HEK293 (cell line): ENCODE measurements around the gene PCDHGA5.

Experiments used
- CTCF ChIP-seq: fragments of 450-650 bp; formaldehyde crosslinking; IDR thresholded peaks from 2 replicates; pipeline ENCODE4 v1.5.1; 2016; ENCODE audit warnings: missing biosample characterization, missing genetic modification characterization
- MZF1 ChIP-seq: fragments of 450-650 bp; formaldehyde crosslinking; IDR thresholded peaks from 2 replicates; pipeline ENCODE4 v1.5.1; 2017; ENCODE audit warnings: missing biosample characterization, missing genetic modification characterization, borderline replicate concordance
- RBAK ChIP-seq: fragments of 450-650 bp; formaldehyde crosslinking; IDR thresholded peaks from 2 replicates; pipeline ENCODE4 v1.5.1; 2016; ENCODE audit warnings: missing biosample characterization, missing genetic modification characterization
- REST ChIP-seq: fragments of 450-650 bp; formaldehyde crosslinking; IDR thresholded peaks from 2 replicates; pipeline ENCODE4 v1.5.1; 2016; ENCODE audit warnings: missing biosample characterization, missing genetic modification characterization
- YY1 ChIP-seq: fragments of 450-650 bp; formaldehyde crosslinking; IDR thresholded peaks from 2 replicates; pipeline ENCODE4 v1.5.1; 2018; ENCODE audit warnings: missing biosample characterization, missing genetic modification characterization
- ZNF433 ChIP-seq: fragments of 450-650 bp; formaldehyde crosslinking; IDR thresholded peaks from 2 replicates; pipeline ENCODE4 v1.5.1; 2016; ENCODE audit warnings: missing biosample characterization, missing genetic modification characterization, low read depth
- ZNF530 ChIP-seq: fragments of 450-650 bp; formaldehyde crosslinking; IDR thresholded peaks from 2 replicates; pipeline ENCODE4 v1.5.1; 2016; ENCODE audit warnings: low read depth, missing biosample characterization, missing genetic modification characterization
- TF ChIP-seq, protein P1 (sequence below): fragments of 450-650 bp; formaldehyde crosslinking; IDR thresholded peaks from 2 replicates; pipeline ENCODE4 v1.5.1; 2016; ENCODE audit warnings: missing biosample characterization, missing genetic modification characterization
- TF ChIP-seq, protein P2 (sequence below): fragments of 450-650 bp; formaldehyde crosslinking; IDR thresholded peaks from 2 replicates; pipeline ENCODE4 v1.5.1; 2017; ENCODE audit warnings: missing biosample characterization, missing genetic modification characterization

DNA sequence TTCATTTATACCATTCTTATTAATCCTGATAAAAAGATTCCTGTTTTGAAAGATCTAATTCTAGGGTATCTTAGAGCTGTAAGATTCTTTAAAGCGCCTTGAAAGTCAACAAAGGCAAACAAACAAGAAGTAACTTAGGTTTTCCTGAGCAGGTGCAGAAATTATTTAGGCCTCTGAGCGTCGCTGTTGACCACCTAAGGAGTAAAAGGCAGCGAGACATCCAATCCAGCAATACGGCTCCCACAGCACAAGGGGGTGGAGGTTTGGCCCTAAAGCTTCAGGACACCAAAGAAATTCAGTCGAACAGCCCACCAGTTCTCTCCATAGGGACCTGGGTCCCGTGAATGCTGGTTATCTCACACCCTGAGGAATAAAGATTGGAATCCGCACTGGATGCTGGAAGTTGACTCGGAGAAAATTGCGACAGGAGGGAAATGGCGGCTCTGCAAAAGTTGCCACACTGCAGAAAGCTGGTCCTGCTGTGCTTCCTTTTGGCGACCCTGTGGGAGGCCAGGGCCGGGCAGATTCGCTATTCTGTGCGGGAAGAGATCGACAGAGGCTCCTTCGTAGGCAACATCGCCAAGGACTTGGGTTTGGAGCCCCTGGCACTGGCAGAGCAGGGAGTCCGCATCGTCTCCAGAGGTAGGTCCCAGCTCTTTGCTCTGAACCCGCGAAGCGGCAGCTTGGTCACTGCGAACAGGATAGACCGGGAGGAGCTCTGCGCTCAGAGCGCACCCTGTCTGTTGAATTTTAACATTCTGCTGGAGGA lies 25.2 kb upstream of the PCDHGA5 start, which contains the start of gene PCDHGA2:
- TF ChIP-seq, protein P1, sequence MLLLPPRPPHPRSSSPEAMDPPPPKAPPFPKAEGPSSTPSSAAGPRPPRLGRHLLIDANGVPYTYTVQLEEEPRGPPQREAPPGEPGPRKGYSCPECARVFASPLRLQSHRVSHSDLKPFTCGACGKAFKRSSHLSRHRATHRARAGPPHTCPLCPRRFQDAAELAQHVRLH (tag by site-specific recombination), result no peak
- TF ChIP-seq REST (no peak), CTCF (tag by site-specific recombination) (no peak), MZF1 (tag by site-specific recombination) (no peak), RBAK (no peak), YY1 (no peak), ZNF433 (no peak), ZNF530 (tag by site-specific recombination) (no peak)
- TF ChIP-seq, protein P2, sequence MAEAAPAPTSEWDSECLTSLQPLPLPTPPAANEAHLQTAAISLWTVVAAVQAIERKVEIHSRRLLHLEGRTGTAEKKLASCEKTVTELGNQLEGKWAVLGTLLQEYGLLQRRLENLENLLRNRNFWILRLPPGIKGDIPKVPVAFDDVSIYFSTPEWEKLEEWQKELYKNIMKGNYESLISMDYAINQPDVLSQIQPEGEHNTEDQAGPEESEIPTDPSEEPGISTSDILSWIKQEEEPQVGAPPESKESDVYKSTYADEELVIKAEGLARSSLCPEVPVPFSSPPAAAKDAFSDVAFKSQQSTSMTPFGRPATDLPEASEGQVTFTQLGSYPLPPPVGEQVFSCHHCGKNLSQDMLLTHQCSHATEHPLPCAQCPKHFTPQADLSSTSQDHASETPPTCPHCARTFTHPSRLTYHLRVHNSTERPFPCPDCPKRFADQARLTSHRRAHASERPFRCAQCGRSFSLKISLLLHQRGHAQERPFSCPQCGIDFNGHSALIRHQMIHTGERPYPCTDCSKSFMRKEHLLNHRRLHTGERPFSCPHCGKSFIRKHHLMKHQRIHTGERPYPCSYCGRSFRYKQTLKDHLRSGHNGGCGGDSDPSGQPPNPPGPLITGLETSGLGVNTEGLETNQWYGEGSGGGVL (tag by site-specific recombination), result no peak
